Panc1 (cell line): Measurements from ENCODE around the gene FCHSD1.

Source experiments
- SIN3A ChIP-seq: IDR thresholded peaks from 2 replicates; pipeline ENCODE4 v1.6.1; 2012; ENCODE audit warnings: low read depth, mild to moderate bottlenecking, low read length, moderate library complexity, borderline replicate concordance; ENCODE audit not compliant: insufficient read depth
- TF ChIP-seq, protein P1 (sequence below): fragments of 450-650 bp; IDR thresholded peaks from 2 replicates; pipeline ENCODE4 v1.5.1; 2017; ENCODE audit warnings: mild to moderate bottlenecking
- TF ChIP-seq, protein P2 (sequence below), 2 experiments: IDR thresholded peaks; 2 replicates each; pipeline ENCODE4 v1.6.1; 2011 to 2012; ENCODE audit warnings: low read depth in 2 of 2, control low read depth in 1 of 2, low read length in 1 of 2, mild to moderate bottlenecking in 1 of 2, moderate library complexity in 1 of 2; ENCODE audit not compliant: insufficient read depth in 1 of 2

DNA sequence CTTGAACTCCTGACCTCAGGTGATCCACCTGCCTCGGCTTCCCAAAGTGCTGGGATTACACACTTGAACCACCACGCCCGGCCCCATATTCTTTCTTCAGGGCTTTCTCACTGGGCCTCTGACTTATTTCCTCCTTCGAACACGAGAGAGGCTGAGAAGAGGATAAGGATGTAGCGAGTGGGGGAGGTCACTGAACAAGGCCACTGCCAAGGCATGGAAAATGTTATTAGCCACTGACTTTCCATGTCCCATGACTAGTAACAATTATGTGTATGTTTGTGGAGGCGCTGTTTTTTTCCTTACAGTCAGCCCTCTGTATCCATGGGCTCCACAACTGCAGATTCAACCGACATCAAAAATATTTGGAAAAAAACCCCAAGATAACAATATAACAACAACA, 12.3 kb upstream of the FCHSD1 start:
- TF ChIP-seq, protein P1, sequence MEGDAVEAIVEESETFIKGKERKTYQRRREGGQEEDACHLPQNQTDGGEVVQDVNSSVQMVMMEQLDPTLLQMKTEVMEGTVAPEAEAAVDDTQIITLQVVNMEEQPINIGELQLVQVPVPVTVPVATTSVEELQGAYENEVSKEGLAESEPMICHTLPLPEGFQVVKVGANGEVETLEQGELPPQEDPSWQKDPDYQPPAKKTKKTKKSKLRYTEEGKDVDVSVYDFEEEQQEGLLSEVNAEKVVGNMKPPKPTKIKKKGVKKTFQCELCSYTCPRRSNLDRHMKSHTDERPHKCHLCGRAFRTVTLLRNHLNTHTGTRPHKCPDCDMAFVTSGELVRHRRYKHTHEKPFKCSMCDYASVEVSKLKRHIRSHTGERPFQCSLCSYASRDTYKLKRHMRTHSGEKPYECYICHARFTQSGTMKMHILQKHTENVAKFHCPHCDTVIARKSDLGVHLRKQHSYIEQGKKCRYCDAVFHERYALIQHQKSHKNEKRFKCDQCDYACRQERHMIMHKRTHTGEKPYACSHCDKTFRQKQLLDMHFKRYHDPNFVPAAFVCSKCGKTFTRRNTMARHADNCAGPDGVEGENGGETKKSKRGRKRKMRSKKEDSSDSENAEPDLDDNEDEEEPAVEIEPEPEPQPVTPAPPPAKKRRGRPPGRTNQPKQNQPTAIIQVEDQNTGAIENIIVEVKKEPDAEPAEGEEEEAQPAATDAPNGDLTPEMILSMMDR, result no peak
- TF ChIP-seq SIN3A, result no peak
- TF ChIP-seq, protein P2, sequence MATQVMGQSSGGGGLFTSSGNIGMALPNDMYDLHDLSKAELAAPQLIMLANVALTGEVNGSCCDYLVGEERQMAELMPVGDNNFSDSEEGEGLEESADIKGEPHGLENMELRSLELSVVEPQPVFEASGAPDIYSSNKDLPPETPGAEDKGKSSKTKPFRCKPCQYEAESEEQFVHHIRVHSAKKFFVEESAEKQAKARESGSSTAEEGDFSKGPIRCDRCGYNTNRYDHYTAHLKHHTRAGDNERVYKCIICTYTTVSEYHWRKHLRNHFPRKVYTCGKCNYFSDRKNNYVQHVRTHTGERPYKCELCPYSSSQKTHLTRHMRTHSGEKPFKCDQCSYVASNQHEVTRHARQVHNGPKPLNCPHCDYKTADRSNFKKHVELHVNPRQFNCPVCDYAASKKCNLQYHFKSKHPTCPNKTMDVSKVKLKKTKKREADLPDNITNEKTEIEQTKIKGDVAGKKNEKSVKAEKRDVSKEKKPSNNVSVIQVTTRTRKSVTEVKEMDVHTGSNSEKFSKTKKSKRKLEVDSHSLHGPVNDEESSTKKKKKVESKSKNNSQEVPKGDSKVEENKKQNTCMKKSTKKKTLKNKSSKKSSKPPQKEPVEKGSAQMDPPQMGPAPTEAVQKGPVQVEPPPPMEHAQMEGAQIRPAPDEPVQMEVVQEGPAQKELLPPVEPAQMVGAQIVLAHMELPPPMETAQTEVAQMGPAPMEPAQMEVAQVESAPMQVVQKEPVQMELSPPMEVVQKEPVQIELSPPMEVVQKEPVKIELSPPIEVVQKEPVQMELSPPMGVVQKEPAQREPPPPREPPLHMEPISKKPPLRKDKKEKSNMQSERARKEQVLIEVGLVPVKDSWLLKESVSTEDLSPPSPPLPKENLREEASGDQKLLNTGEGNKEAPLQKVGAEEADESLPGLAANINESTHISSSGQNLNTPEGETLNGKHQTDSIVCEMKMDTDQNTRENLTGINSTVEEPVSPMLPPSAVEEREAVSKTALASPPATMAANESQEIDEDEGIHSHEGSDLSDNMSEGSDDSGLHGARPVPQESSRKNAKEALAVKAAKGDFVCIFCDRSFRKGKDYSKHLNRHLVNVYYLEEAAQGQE (IDR thresholded peaks at IDR 0.05; ENCODE audit: insufficient read depth in 1 of 2, low read depth in 2 of 2, low read length in 1 of 2), result no peak
